GM12878 (cell line): Measurements from ENCODE around the gene PSMD4. TPM values are rescaled to one million over a fixed set of nuclear protein-coding genes. Genes with fewer than 3 reads are reported as not detected.

Experiments
- BHLHE40 ChIP-seq, 2 experiments: fragments of 450-650 bp in 1 of 2; IDR thresholded peaks; 2 replicates each; pipeline ENCODE4 v1.6.1; 2011 to 2017; ENCODE audit warnings: low read depth in 2 of 2, borderline replicate concordance in 1 of 2, improper control_type of control experiment in 1 of 2, low read length in 1 of 2, mild to moderate bottlenecking in 1 of 2
- CBX5 ChIP-seq: sonication (generic); IDR thresholded peaks from 2 replicates; pipeline ENCODE4 v1.6.1; 2016; ENCODE audit warnings: low read depth, moderate library complexity, mild to moderate bottlenecking, inconsistent platforms
- EED ChIP-seq: sonication (generic); IDR thresholded peaks from 2 replicates; pipeline ENCODE4 v1.6.1; 2016; ENCODE audit warnings: antibody characterized with exemption, low read depth
- FOXK2 ChIP-seq: fragments of 450-650 bp; IDR thresholded peaks from 2 replicates; pipeline ENCODE4 v1.6.1; 2017; ENCODE audit warnings: mild to moderate bottlenecking, moderate library complexity
- HCFC1 ChIP-seq: fragments of 150-350 bp; IDR thresholded peaks from 2 replicates; pipeline ENCODE4 v1.6.1; 2014; ENCODE audit warnings: low read length
- HDGF ChIP-seq: fragments of 450-650 bp; IDR thresholded peaks from 2 replicates; pipeline ENCODE4 v1.6.1; 2016; ENCODE audit warnings: antibody characterized with exemption
- KAT2A ChIP-seq: conservative IDR thresholded peaks from 2 replicates; pipeline ENCODE4 v1.6.1; 2011; ENCODE audit warnings: low read depth, low read length; ENCODE audit not compliant: control insufficient read depth
- KLF5 ChIP-seq: fragments of 450-650 bp; IDR thresholded peaks from 2 replicates; pipeline ENCODE4 v1.6.1; 2014; ENCODE audit warnings: mild to moderate bottlenecking; ENCODE audit not compliant: partially characterized antibody
- MYC ChIP-seq: IDR thresholded peaks from 2 replicates; pipeline ENCODE4 v1.6.1; 2011; ENCODE audit warnings: mild to moderate bottlenecking, low read length, moderate library complexity, inconsistent platforms; ENCODE audit not compliant: insufficient read depth, insufficient replicate concordance, insufficient read length, severe bottlenecking
- NFYA ChIP-seq: IDR thresholded peaks from 2 replicates; pipeline ENCODE4 v1.6.1; 2011; ENCODE audit warnings: low read depth, mild to moderate bottlenecking, low read length, improper control_type of control experiment, borderline replicate concordance
- PAX8 ChIP-seq: fragments of 450-650 bp; IDR thresholded peaks from 2 replicates; pipeline ENCODE4 v1.6.1; 2017; ENCODE audit warnings: mild to moderate bottlenecking, moderate library complexity
- RAD21 ChIP-seq: IDR thresholded peaks from 2 replicates; pipeline ENCODE4 v1.6.1; 2011; ENCODE audit warnings: mild to moderate bottlenecking, low read depth, low read length, moderate library complexity; ENCODE audit not compliant: insufficient read depth
- SIX5 ChIP-seq: IDR thresholded peaks from 2 replicates; pipeline ENCODE4 v1.6.1; 2011; ENCODE audit warnings: mild to moderate bottlenecking, low read depth, low read length, moderate library complexity; ENCODE audit not compliant: severe bottlenecking
- SMC3 ChIP-seq: IDR thresholded peaks from 2 replicates; pipeline ENCODE4 v1.6.1; 2011; ENCODE audit warnings: low read length, improper control_type of control experiment, borderline replicate concordance
- SREBF1 ChIP-seq: IDR thresholded peaks from 2 replicates; pipeline ENCODE4 v1.6.1; 2012; ENCODE audit warnings: mild to moderate bottlenecking, low read length
- STAT1 ChIP-seq: fragments of 450-650 bp; conservative IDR thresholded peaks from 2 replicates; pipeline ENCODE4 v1.6.1; 2014; ENCODE audit warnings: antibody characterized with exemption, mild to moderate bottlenecking
- STAT3 ChIP-seq: IDR thresholded peaks from 2 replicates; pipeline ENCODE4 v1.6.1; 2011; ENCODE audit warnings: low read depth, low read length, improper control_type of control experiment
- TARDBP ChIP-seq: IDR thresholded peaks from 2 replicates; pipeline ENCODE4 v1.6.1; 2016; ENCODE audit warnings: borderline replicate concordance
- YY1 ChIP-seq: IDR thresholded peaks from 2 replicates; pipeline ENCODE4 v1.6.1; 2011; ENCODE audit warnings: low read depth, mild to moderate bottlenecking, low read length
- ZBED1 ChIP-seq: IDR thresholded peaks from 2 replicates; pipeline ENCODE4 v1.6.1; 2016; ENCODE audit warnings: borderline replicate concordance
- ZNF622 ChIP-seq: fragments of 450-650 bp; IDR thresholded peaks from 2 replicates; pipeline ENCODE4 v1.6.1; 2017; ENCODE audit warnings: mild to moderate bottlenecking, inconsistent platforms
- polyA plus RNA-seq, 11 experiments: library from polyadenylated mRNA; depleted of rRNA in 4 of 11; unstranded in 6 of 11; stranded (reverse) in 5 of 11; fragments of >200 nt; fragmentation: Nextera tagmentation in 4 of 11; fragmentation: Illumina TruSeq in 1 of 11; extraction: Ambion mirVana in 4 of 11; extraction: Trizol in 1 of 11; gene quantifications; 1 replicate in 1 of 11; 2 replicates in 10 of 11; pipeline versions ENCODE4 v1.2.1 to v1.2.3, GENCODE V29; 2011 to 2016; ENCODE audit warnings: inconsistent platforms in 2 of 11, missing spikeins in 2 of 11, low read depth in 1 of 11
- total RNA-seq, 4 experiments: library from RNA; depleted of rRNA in 3 of 4; stranded (reverse); fragments of >200 nt in 3 of 4; fragmentation: Illumina TruSeq in 1 of 4; extraction: Trizol in 1 of 4; gene quantifications; 2 replicates each; pipeline versions ENCODE4 v1.2.1 to v1.2.3, GENCODE V29; 2013 to 2021
- TF ChIP-seq, protein P1 (sequence below): fragments of 450-650 bp; IDR thresholded peaks from 2 replicates; pipeline ENCODE4 v1.6.1; 2016; ENCODE audit warnings: mild to moderate bottlenecking, moderate library complexity, borderline replicate concordance
- TF ChIP-seq, protein P2 (sequence below): fragments of 450-650 bp; IDR thresholded peaks from 2 replicates; pipeline ENCODE4 v1.6.1; 2018; ENCODE audit warnings: borderline replicate concordance, mild to moderate bottlenecking; ENCODE audit not compliant: partially characterized antibody
- TF ChIP-seq, protein P3 (sequence below): IDR thresholded peaks from 2 replicates; pipeline ENCODE4 v1.6.1; 2011; ENCODE audit warnings: low read depth, low read length, improper control_type of control experiment, borderline replicate concordance

Gene PSMD4
- total and polyA plus RNA-seq, 10 of the 15 experiments (the other 5 are each of a cell fraction or from before 2014, with no cell fraction given): 129 to 281 (median 188) TPM

DNA sequence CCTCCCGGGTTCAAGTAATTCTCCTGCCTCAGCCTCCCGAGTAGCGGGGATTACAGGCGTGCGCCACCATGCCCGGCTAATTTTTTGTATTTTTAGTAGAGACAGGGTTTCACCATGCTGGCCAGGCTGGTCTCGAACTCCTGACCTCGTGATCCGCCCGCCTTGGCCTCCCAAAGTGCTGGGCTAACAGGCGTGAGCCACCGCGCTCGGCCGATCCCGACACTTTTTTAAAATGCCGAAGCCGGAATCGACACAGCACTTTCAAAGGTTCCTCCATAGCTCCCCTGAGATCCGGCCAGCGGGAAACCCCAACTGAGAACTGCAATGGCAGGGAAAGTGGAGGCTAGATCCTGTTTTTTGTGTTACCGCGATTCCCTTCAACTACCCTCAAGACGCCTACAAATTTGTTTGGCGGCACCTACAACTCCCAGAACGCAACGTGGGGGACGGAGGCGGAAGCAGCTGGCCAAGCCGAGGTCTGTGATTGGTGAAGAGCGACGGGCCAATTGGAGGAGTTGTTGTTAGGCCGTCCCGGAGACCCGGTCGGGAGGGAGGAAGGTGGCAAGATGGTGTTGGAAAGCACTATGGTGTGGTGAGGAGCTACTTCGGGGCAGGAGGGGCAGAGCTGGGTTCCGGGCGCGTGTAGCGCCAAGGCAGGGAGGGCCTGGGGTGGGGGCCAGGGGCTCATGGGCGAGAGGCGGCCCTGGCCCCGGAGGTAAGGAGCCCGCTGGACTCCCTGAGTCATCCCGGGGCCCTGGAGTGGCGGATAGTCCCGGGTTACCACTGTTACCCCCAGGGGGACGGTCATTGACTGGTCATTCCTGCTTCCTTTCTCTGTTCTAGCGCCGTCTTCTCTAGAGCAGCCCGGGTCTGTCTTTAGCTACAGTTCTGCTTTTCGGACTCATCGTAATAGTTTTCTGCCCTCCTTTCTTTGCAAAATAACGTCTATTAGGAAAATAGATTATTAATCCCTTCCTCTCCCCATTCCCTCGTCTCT, at the start of gene PSMD4 (continued):
- TF ChIP-seq, protein P1, sequence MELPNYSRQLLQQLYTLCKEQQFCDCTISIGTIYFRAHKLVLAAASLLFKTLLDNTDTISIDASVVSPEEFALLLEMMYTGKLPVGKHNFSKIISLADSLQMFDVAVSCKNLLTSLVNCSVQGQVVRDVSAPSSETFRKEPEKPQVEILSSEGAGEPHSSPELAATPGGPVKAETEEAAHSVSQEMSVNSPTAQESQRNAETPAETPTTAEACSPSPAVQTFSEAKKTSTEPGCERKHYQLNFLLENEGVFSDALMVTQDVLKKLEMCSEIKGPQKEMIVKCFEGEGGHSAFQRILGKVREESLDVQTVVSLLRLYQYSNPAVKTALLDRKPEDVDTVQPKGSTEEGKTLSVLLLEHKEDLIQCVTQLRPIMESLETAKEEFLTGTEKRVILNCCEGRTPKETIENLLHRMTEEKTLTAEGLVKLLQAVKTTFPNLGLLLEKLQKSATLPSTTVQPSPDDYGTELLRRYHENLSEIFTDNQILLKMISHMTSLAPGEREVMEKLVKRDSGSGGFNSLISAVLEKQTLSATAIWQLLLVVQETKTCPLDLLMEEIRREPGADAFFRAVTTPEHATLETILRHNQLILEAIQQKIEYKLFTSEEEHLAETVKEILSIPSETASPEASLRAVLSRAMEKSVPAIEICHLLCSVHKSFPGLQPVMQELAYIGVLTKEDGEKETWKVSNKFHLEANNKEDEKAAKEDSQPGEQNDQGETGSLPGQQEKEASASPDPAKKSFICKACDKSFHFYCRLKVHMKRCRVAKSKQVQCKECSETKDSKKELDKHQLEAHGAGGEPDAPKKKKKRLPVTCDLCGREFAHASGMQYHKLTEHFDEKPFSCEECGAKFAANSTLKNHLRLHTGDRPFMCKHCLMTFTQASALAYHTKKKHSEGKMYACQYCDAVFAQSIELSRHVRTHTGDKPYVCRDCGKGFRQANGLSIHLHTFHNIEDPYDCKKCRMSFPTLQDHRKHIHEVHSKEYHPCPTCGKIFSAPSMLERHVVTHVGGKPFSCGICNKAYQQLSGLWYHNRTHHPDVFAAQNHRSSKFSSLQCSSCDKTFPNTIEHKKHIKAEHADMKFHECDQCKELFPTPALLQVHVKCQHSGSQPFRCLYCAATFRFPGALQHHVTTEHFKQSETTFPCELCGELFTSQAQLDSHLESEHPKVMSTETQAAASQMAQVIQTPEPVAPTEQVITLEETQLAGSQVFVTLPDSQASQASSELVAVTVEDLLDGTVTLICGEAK: peak; percentile 89
- TF ChIP-seq CBX5 (no peak), SIX5 (peak; percentile 85), STAT3 (no peak), BHLHE40 (IDR thresholded peaks at IDR 0.05; ENCODE audit: borderline replicate concordance in 1 of 2, low read depth in 2 of 2, low read length in 1 of 2) (no peak), RAD21 (no peak), PAX8 (no peak), ZNF622 (no peak), SREBF1 (no peak), TARDBP (no peak), HDGF (peak; percentile 84), YY1 (peak; percentile 91), SMC3 (no peak), FOXK2 (no peak), ZBED1 (no peak), EED (peak; percentile 44; the same call in 1 of the 2 replicates), KLF5 (no peak), NFYA (no peak), STAT1 (no peak; the same call in 1 of the 2 replicates), KAT2A (no peak), HCFC1 (peak; percentile 94), MYC (no peak)
- TF ChIP-seq, protein P2, sequence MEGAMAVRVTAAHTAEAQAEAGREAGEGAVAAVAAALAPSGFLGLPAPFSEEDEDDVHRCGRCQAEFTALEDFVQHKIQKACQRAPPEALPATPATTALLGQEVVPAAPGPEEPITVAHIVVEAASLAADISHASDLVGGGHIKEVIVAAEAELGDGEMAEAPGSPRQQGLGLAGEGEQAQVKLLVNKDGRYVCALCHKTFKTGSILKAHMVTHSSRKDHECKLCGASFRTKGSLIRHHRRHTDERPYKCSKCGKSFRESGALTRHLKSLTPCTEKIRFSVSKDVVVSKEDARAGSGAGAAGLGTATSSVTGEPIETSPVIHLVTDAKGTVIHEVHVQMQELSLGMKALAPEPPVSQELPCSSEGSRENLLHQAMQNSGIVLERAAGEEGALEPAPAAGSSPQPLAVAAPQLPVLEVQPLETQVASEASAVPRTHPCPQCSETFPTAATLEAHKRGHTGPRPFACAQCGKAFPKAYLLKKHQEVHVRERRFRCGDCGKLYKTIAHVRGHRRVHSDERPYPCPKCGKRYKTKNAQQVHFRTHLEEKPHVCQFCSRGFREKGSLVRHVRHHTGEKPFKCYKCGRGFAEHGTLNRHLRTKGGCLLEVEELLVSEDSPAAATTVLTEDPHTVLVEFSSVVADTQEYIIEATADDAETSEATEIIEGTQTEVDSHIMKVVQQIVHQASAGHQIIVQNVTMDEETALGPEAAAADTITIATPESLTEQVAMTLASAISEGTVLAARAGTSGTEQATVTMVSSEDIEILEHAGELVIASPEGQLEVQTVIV: peak; percentile 51
- TF ChIP-seq, protein P3, sequence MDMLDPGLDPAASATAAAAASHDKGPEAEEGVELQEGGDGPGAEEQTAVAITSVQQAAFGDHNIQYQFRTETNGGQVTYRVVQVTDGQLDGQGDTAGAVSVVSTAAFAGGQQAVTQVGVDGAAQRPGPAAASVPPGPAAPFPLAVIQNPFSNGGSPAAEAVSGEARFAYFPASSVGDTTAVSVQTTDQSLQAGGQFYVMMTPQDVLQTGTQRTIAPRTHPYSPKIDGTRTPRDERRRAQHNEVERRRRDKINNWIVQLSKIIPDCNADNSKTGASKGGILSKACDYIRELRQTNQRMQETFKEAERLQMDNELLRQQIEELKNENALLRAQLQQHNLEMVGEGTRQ: no peak; the same call in 1 of the 2 replicates
